Measurements from ENCODE around the gene AUTS2. TPM values are rescaled to one million over a fixed set of nuclear protein-coding genes. Genes with fewer than 3 reads are reported as not detected.

The AUTS2 gene
- total and polyA plus RNA-seq, 2 experiments from 2014 or later, result 32.0 to 91.0 TPM

DNA sequence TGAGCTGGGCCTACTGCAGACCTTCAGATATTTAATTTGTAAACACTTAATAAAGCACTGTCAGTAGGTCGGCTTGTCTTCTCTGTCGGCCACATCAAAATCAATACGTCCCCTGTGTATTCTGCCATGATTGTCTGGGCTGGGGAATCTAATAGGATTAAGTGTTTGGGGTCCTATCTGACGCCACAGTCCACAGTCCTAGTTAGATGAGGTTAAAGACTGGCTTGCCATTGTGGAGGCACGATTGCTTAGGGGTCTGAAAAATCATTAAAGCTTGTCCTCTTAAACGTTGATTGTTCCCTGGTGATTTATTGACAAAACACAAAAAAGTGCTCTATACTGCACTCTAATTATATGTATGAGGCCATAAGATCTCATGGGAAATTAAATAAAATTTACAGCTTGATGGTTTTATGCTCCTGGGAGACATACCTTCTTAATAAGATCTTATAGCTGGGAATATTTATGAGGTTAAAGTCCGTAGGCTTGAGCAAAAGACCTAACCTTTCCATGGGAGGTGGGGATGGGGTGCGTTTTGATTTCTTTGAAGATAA is 883.4 kb downstream of the AUTS2 start:
- no peaks in the 10 kb centered on the region for H3K4me1 Mint-ChIP-seq
- H4K20me1 ChIP-seq (replicated peaks; ENCODE audit: insufficient read depth), result no peaks in the 10 kb centered on the region
- no peak for DNase-seq (ENCODE audit: low spot score)
- no peak overlapping the region for H3K27ac Mint-ChIP-seq
- H3K9me2 ChIP-seq (ENCODE audit: insufficient read depth), result 0 out of 2 replicates have a peak, but pooled peaks cover 14% of the 10 kb centered on the region
- no peak overlapping the region for H3K4me3 ChIP-seq
- no peak overlapping the region for H3K4me2 ChIP-seq
- H3K27ac ChIP-seq (ENCODE audit: low read depth), result no peak overlapping the region
- H3K36me3 Mint-ChIP-seq (ENCODE audit: low read depth), result no peaks in the 10 kb centered on the region
- no peaks in the 10 kb centered on the region for H3K27me3 ChIP-seq (ENCODE audit: insufficient read depth)
- H2AFZ ChIP-seq, result no peak overlapping the region
- H3K79me2 ChIP-seq (replicated peaks; ENCODE audit: insufficient read depth), result no peaks in the 10 kb centered on the region
- H3K9me3 Mint-ChIP-seq, result peaks cover 4% of the 10 kb centered on the region; the same call in 2 of the 3 replicates
- H3K4me3 Mint-ChIP-seq, result no peak overlapping the region
- TF ChIP-seq EZH2phosphoT487 (IDR thresholded peaks at IDR 0.05; ENCODE audit: unreplicated experiment), result no peak
- TF ChIP-seq STAT1 (IDR thresholded peaks at IDR 0.05; ENCODE audit: unreplicated experiment), result no peak
- TF ChIP-seq, protein P1, sequence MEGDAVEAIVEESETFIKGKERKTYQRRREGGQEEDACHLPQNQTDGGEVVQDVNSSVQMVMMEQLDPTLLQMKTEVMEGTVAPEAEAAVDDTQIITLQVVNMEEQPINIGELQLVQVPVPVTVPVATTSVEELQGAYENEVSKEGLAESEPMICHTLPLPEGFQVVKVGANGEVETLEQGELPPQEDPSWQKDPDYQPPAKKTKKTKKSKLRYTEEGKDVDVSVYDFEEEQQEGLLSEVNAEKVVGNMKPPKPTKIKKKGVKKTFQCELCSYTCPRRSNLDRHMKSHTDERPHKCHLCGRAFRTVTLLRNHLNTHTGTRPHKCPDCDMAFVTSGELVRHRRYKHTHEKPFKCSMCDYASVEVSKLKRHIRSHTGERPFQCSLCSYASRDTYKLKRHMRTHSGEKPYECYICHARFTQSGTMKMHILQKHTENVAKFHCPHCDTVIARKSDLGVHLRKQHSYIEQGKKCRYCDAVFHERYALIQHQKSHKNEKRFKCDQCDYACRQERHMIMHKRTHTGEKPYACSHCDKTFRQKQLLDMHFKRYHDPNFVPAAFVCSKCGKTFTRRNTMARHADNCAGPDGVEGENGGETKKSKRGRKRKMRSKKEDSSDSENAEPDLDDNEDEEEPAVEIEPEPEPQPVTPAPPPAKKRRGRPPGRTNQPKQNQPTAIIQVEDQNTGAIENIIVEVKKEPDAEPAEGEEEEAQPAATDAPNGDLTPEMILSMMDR (conservative IDR thresholded peaks at IDR 0.05; ENCODE audit: low read depth in 2 of 2), result no peak
- TF ChIP-seq EZH2 (IDR thresholded peaks at IDR 0.05; ENCODE audit: low read depth, unreplicated experiment), result no peak
- TF ChIP-seq, protein P2, sequence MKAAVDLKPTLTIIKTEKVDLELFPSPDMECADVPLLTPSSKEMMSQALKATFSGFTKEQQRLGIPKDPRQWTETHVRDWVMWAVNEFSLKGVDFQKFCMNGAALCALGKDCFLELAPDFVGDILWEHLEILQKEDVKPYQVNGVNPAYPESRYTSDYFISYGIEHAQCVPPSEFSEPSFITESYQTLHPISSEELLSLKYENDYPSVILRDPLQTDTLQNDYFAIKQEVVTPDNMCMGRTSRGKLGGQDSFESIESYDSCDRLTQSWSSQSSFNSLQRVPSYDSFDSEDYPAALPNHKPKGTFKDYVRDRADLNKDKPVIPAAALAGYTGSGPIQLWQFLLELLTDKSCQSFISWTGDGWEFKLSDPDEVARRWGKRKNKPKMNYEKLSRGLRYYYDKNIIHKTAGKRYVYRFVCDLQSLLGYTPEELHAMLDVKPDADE (IDR thresholded peaks at IDR 0.05), result no peak
- no peak for TF ChIP-seq POLR2AphosphoS5 (IDR thresholded peaks at IDR 0.05; ENCODE audit: low read depth)
- TF ChIP-seq ZNF331 (CRISPR knock-in tag; IDR thresholded peaks at IDR 0.05; ENCODE audit: low read depth), result no peak
- TF ChIP-seq, protein P3, sequence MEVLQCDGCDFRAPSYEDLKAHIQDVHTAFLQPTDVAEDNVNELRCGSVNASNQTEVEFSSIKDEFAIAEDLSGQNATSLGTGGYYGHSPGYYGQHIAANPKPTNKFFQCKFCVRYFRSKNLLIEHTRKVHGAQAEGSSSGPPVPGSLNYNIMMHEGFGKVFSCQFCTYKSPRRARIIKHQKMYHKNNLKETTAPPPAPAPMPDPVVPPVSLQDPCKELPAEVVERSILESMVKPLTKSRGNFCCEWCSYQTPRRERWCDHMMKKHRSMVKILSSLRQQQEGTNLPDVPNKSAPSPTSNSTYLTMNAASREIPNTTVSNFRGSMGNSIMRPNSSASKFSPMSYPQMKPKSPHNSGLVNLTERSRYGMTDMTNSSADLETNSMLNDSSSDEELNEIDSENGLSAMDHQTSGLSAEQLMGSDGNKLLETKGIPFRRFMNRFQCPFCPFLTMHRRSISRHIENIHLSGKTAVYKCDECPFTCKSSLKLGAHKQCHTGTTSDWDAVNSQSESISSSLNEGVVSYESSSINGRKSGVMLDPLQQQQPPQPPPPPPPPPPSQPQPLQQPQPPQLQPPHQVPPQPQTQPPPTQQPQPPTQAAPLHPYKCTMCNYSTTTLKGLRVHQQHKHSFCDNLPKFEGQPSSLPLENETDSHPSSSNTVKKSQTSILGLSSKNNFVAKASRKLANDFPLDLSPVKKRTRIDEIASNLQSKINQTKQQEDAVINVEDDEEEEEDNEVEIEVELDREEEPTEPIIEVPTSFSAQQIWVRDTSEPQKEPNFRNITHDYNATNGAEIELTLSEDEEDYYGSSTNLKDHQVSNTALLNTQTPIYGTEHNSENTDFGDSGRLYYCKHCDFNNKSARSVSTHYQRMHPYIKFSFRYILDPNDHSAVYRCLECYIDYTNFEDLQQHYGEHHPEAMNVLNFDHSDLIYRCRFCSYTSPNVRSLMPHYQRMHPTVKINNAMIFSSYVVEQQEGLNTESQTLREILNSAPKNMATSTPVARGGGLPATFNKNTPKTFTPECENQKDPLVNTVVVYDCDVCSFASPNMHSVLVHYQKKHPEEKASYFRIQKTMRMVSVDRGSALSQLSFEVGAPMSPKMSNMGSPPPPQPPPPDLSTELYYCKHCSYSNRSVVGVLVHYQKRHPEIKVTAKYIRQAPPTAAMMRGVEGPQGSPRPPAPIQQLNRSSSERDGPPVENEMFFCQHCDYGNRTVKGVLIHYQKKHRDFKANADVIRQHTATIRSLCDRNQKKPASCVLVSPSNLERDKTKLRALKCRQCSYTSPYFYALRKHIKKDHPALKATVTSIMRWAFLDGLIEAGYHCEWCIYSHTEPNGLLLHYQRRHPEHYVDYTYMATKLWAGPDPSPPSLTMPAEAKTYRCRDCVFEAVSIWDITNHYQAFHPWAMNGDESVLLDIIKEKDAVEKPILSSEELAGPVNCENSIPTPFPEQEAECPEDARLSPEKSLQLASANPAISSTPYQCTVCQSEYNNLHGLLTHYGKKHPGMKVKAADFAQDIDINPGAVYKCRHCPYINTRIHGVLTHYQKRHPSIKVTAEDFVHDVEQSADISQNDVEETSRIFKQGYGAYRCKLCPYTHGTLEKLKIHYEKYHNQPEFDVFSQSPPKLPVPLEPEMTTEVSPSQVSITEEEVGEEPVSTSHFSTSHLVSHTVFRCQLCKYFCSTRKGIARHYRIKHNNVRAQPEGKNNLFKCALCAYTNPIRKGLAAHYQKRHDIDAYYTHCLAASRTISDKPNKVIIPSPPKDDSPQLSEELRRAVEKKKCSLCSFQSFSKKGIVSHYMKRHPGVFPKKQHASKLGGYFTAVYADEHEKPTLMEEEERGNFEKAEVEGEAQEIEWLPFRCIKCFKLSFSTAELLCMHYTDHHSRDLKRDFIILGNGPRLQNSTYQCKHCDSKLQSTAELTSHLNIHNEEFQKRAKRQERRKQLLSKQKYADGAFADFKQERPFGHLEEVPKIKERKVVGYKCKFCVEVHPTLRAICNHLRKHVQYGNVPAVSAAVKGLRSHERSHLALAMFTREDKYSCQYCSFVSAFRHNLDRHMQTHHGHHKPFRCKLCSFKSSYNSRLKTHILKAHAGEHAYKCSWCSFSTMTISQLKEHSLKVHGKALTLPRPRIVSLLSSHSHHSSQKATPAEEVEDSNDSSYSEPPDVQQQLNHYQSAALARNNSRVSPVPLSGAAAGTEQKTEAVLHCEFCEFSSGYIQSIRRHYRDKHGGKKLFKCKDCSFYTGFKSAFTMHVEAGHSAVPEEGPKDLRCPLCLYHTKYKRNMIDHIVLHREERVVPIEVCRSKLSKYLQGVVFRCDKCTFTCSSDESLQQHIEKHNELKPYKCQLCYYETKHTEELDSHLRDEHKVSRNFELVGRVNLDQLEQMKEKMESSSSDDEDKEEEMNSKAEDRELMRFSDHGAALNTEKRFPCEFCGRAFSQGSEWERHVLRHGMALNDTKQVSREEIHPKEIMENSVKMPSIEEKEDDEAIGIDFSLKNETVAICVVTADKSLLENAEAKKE (CRISPR knock-in tag; IDR thresholded peaks at IDR 0.05), result no peak
- TF ChIP-seq, protein P4, sequence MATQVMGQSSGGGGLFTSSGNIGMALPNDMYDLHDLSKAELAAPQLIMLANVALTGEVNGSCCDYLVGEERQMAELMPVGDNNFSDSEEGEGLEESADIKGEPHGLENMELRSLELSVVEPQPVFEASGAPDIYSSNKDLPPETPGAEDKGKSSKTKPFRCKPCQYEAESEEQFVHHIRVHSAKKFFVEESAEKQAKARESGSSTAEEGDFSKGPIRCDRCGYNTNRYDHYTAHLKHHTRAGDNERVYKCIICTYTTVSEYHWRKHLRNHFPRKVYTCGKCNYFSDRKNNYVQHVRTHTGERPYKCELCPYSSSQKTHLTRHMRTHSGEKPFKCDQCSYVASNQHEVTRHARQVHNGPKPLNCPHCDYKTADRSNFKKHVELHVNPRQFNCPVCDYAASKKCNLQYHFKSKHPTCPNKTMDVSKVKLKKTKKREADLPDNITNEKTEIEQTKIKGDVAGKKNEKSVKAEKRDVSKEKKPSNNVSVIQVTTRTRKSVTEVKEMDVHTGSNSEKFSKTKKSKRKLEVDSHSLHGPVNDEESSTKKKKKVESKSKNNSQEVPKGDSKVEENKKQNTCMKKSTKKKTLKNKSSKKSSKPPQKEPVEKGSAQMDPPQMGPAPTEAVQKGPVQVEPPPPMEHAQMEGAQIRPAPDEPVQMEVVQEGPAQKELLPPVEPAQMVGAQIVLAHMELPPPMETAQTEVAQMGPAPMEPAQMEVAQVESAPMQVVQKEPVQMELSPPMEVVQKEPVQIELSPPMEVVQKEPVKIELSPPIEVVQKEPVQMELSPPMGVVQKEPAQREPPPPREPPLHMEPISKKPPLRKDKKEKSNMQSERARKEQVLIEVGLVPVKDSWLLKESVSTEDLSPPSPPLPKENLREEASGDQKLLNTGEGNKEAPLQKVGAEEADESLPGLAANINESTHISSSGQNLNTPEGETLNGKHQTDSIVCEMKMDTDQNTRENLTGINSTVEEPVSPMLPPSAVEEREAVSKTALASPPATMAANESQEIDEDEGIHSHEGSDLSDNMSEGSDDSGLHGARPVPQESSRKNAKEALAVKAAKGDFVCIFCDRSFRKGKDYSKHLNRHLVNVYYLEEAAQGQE (IDR thresholded peaks at IDR 0.05; ENCODE audit: unreplicated experiment), result no peak
- TF ChIP-seq NANOG (IDR thresholded peaks at IDR 0.05; ENCODE audit: borderline replicate concordance), result no peak
- no peak for TF ChIP-seq JUNB (IDR thresholded peaks at IDR 0.05; ENCODE audit: unreplicated experiment)
- no peak for TF ChIP-seq ZNF114 (CRISPR knock-in tag; IDR thresholded peaks at IDR 0.05)
- no peak for TF ChIP-seq CREB1 (CRISPR knock-in tag; IDR thresholded peaks at IDR 0.05; ENCODE audit: low read depth)
- no peak for ATAC-seq
- no peaks in the 10 kb centered on the region for H3F3A ChIP-seq (replicated peaks; ENCODE audit: low read depth)
- H3K27me3 Mint-ChIP-seq (ENCODE audit: insufficient read depth, low read depth, poor library complexity), result no peaks in the 10 kb centered on the region
- no peaks in the 10 kb centered on the region for H3K36me3 ChIP-seq (ENCODE audit: insufficient read depth)
- no peaks in the 10 kb centered on the region for H3K4me1 ChIP-seq (ENCODE audit: insufficient read depth)

Data from GM23338 (cell line).